SU-DHL-6 (cell line): ENCODE data around the gene GRIK2.

Experiments used
- H2AFZ ChIP-seq: fragments of 200-600 bp; sonication (generic); 2 replicates; pipeline ENCODE4 v1.6.1; 2014; ENCODE audit warnings: low read depth, mild to moderate bottlenecking, moderate library complexity, mixed read lengths, antibody characterized with exemption, low read length; ENCODE audit not compliant: severe bottlenecking
- H3F3A ChIP-seq: fragments of 200-600 bp; shearing (Covaris generic); 2 replicates; pipeline ENCODE4 v1.6.0; 2016; ENCODE audit warnings: antibody characterized with exemption, mild to moderate bottlenecking; ENCODE audit not compliant: insufficient read depth
- H3K27ac ChIP-seq: fragments of 200-600 bp; sonication (generic); 2 replicates; pipeline ENCODE4 v1.5.1; 2016; ENCODE audit warnings: low read depth, mild to moderate bottlenecking, low read length, moderate library complexity, mixed read lengths
- H3K27me3 ChIP-seq: fragments of 200-600 bp; sonication (generic), shearing (Covaris generic); 2 replicates; pipeline ENCODE4 v1.6.0; 2014; ENCODE audit warnings: mild to moderate bottlenecking, low read length
- H3K36me3 ChIP-seq: fragments of 200-600 bp; sonication (generic); 2 replicates; pipeline ENCODE4 v1.6.1; 2014; ENCODE audit warnings: mild to moderate bottlenecking, low read length, mixed read lengths
- H3K4me2 ChIP-seq: fragments of 300-600, 200-600 bp; shearing (Covaris generic), sonication (generic); 2 replicates; pipeline ENCODE4 v1.6.0; 2014; ENCODE audit warnings: low read length, low read depth, mild to moderate bottlenecking; ENCODE audit not compliant: poor library complexity, severe bottlenecking
- H3K4me3 ChIP-seq: fragments of 200-600 bp; sonication (generic); 2 replicates; pipeline ENCODE4 v1.5.1; 2014; ENCODE audit warnings: antibody characterized with exemption, low read length, mild to moderate bottlenecking, mixed read lengths; ENCODE audit not compliant: insufficient read depth, poor library complexity, severe bottlenecking
- H3K79me2 ChIP-seq: fragments of 200-600 bp; sonication (generic); 2 replicates; pipeline ENCODE4 v1.6.1; 2014; ENCODE audit warnings: mild to moderate bottlenecking, low read length, moderate library complexity; ENCODE audit not compliant: insufficient read depth
- H3K9ac ChIP-seq: fragments of 200-600 bp; sonication (generic); 2 replicates; pipeline ENCODE4 v1.7.0; 2014; ENCODE audit warnings: mild to moderate bottlenecking, low read length
- H3K9me2 ChIP-seq: fragments of 200-600 bp; sonication (generic); replicated peaks from 2 replicates; pipeline ENCODE4 v1.6.1; 2014; ENCODE audit warnings: low read length; ENCODE audit not compliant: insufficient read depth
- H3K9me3 ChIP-seq: fragments of 200-600 bp; sonication (generic); 2 replicates; pipeline ENCODE4 v1.6.1; 2014; ENCODE audit warnings: low read length, mixed read lengths; ENCODE audit not compliant: insufficient read depth
- H4K20me1 ChIP-seq: fragments of 200-600 bp; sonication (generic); 2 replicates; pipeline ENCODE4 v1.6.1; 2014; ENCODE audit warnings: low read depth, mild to moderate bottlenecking, antibody characterized with exemption, low read length, moderate library complexity, mixed read lengths
- CTCF ChIP-seq: fragments of 200-600 bp; sonication (generic); IDR thresholded peaks from one replicate; pipeline ENCODE4 v1.5.1; 2017; ENCODE audit warnings: antibody characterized with exemption, mild to moderate bottlenecking, low read length, moderate library complexity; ENCODE audit not compliant: insufficient read depth, poor library complexity, severe bottlenecking
- EZH2phosphoT487 ChIP-seq: fragments of 200-600 bp; sonication (generic), shearing (Covaris generic); conservative IDR thresholded peaks from 2 replicates; pipeline ENCODE4 v1.6.1; 2018; ENCODE audit warnings: mild to moderate bottlenecking, antibody characterized with exemption, low read length, moderate library complexity, mixed read lengths

Gene GRIK2

DNA sequence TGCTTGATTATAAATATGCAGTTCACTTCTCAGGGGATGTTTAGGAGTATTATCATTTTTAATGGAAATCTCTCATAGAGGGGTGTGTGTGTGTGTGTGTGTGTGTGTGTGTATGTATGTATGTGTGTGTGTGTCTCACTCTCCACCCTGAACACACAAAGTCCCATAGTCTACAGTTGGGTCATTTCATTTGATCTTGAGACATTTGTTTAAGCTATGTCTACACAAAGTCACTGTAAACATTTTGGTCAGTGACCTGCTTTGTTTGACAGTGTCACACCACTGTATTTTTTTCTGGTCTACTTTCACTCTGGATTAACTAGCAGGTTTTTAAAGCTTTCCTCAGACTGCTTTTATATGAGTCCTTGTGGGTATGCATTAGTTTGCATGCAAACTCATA, 215.2 kb downstream of the GRIK2 start:
- no peak for TF ChIP-seq CTCF
- no peak for TF ChIP-seq EZH2phosphoT487
- no peaks in the 10 kb centered on the region for H3K36me3 ChIP-seq
- no peak overlapping the region for H3K9ac ChIP-seq
- no peak overlapping the region for H3K4me2 ChIP-seq
- no peaks in the 10 kb centered on the region for H4K20me1 ChIP-seq
- H3K9me2 ChIP-seq = no peaks in the 10 kb centered on the region
- no peak overlapping the region for H3K4me3 ChIP-seq
- no peak overlapping the region for H3K27ac ChIP-seq
- H3K9me3 ChIP-seq = no peaks in the 10 kb centered on the region
- no peaks in the 10 kb centered on the region for H3K79me2 ChIP-seq
- H3K27me3 ChIP-seq = no peaks in the 10 kb centered on the region
- H3F3A ChIP-seq = no peaks in the 10 kb centered on the region
- no peak overlapping the region for H2AFZ ChIP-seq

DNA sequence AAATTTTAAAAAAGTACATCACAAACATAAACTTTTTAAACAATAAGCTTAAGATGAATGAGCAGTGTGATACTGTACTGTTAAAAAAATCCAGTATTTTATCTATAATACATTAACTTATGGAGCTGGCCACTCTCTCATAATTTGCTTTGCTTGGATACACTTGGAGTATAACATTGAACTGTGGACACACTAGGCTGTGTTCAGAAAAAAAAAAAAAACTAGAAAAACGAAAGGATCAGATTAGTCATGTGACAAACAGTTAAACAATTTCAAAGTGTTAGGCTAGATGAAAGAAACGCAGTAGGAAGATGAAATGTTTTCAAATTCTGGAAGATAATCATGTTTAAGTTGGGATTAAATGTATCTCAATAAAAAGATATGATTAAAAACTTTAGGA, 220.0 kb downstream of the GRIK2 start:
- H3K79me2 ChIP-seq = no peaks in the 10 kb centered on the region
- H3K27me3 ChIP-seq = no peaks in the 10 kb centered on the region
- H4K20me1 ChIP-seq = no peaks in the 10 kb centered on the region
- no peaks in the 10 kb centered on the region for H3F3A ChIP-seq
- H3K9me2 ChIP-seq = no peaks in the 10 kb centered on the region
- H3K4me2 ChIP-seq = no peak overlapping the region
- H3K9ac ChIP-seq = no peak overlapping the region
- no peak overlapping the region for H3K4me3 ChIP-seq
- no peak overlapping the region for H3K27ac ChIP-seq
- no peak for TF ChIP-seq CTCF
- no peak for TF ChIP-seq EZH2phosphoT487
- H3K9me3 ChIP-seq = no peaks in the 10 kb centered on the region
- no peaks in the 10 kb centered on the region for H3K36me3 ChIP-seq
- no peak overlapping the region for H2AFZ ChIP-seq

- no peaks in the 10 kb centered on the region for H3K27me3 ChIP-seq
- no peak overlapping the region for H3K9ac ChIP-seq
- no peaks in the 10 kb centered on the region for H3F3A ChIP-seq
- H3K9me3 ChIP-seq = no peaks in the 10 kb centered on the region
- no peaks in the 10 kb centered on the region for H3K36me3 ChIP-seq
- H2AFZ ChIP-seq = no peak overlapping the region
- H4K20me1 ChIP-seq = no peaks in the 10 kb centered on the region
- H3K4me2 ChIP-seq = no peak overlapping the region
- no peak overlapping the region for H3K27ac ChIP-seq
- H3K9me2 ChIP-seq = no peaks in the 10 kb centered on the region
- TF ChIP-seq CTCF (no peak), EZH2phosphoT487 (no peak)
- H3K4me3 ChIP-seq = no peak overlapping the region
- H3K79me2 ChIP-seq = no peaks in the 10 kb centered on the region
These were observed 221.3 kb downstream of the GRIK2 start for GRCh38 chr6:101614774-101615173.

DNA sequence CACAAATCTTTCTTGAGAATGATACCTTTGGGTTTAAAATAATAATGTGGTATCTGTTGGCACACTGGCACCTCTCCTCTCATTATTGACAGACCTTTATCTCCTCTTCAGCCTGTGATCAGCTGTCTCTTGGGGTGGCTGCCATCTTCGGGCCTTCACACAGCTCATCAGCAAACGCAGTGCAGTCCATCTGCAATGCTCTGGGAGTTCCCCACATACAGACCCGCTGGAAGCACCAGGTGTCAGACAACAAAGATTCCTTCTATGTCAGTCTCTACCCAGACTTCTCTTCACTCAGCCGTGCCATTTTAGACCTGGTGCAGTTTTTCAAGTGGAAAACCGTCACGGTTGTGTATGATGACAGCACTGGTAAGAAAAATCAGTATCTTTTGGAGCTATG, 232.8 kb downstream of the GRIK2 start:
- H3K36me3 ChIP-seq = no peaks in the 10 kb centered on the region
- TF ChIP-seq CTCF (no peak), EZH2phosphoT487 (no peak)
- no peaks in the 10 kb centered on the region for H3K9me2 ChIP-seq
- H3K27me3 ChIP-seq = no peaks in the 10 kb centered on the region
- H2AFZ ChIP-seq = no peak overlapping the region
- H3F3A ChIP-seq = no peaks in the 10 kb centered on the region
- H3K79me2 ChIP-seq = no peaks in the 10 kb centered on the region
- H3K4me3 ChIP-seq = no peak overlapping the region
- H4K20me1 ChIP-seq = no peaks in the 10 kb centered on the region
- no peak overlapping the region for H3K4me2 ChIP-seq
- H3K27ac ChIP-seq = no peak overlapping the region
- H3K9me3 ChIP-seq = no peaks in the 10 kb centered on the region
- H3K9ac ChIP-seq = no peak overlapping the region
